ENCODE measurements around the gene ADPRHL1.
A peak's percentile ranks its signal among the peaks of the same experiment; 100 is the strongest.

The ADPRHL1 gene

GRCh38 chr13:113460599-113460998 is 7.3 kb upstream of the ADPRHL1 start:
- H4K20me1 ChIP-seq (ENCODE audit: insufficient read depth, low read length), result no peaks in the 10 kb centered on the region
- H3K4me2 ChIP-seq (ENCODE audit: low read length), result no peak overlapping the region
- H3K4me3 ChIP-seq (ENCODE audit: low read length), result no peak overlapping the region
- H3K4me1 ChIP-seq (ENCODE audit: low read length), result no peaks in the 10 kb centered on the region
- H3K27ac ChIP-seq (ENCODE audit: low read length), result no peak overlapping the region
- H3K9me3 ChIP-seq (ENCODE audit: insufficient read depth, low read length), result no peaks in the 10 kb centered on the region
- no peaks in the 10 kb centered on the region for H3K79me2 ChIP-seq (ENCODE audit: low read length)
- H3K36me3 ChIP-seq (replicated peaks; ENCODE audit: low read depth, low read length), result peaks cover 47% of the 10 kb centered on the region
- TF ChIP-seq EZH2phosphoT487 (IDR thresholded peaks at IDR 0.05; ENCODE audit: low read depth), result no peak
- no peak overlapping the region for H3K9ac ChIP-seq (ENCODE audit: low read length)
- H3K27me3 ChIP-seq (ENCODE audit: low read depth, low read length), result no peaks in the 10 kb centered on the region
- no peak overlapping the region for H2AFZ ChIP-seq (ENCODE audit: low read depth, low read length)

- no peak for TF ChIP-seq EZH2phosphoT487 (IDR thresholded peaks at IDR 0.05; ENCODE audit: low read depth)
- TF ChIP-seq CTCF (IDR thresholded peaks at IDR 0.05; ENCODE audit: low read depth, low read length), result no peak
- Histone ChIP-seq H3K79me2 (ENCODE audit: low read length) (no peaks in the 10 kb centered on the region), H3K27ac (ENCODE audit: low read length) (no peak overlapping the region), H4K20me1 (ENCODE audit: insufficient read depth, low read length) (no peaks in the 10 kb centered on the region), H3K4me2 (ENCODE audit: low read length) (no peak overlapping the region), H3K36me3 (replicated peaks; ENCODE audit: low read depth, low read length) (peaks cover 50% of the 10 kb centered on the region), H3K4me1 (ENCODE audit: low read length) (no peaks in the 10 kb centered on the region), H3K9ac (ENCODE audit: low read length) (no peak overlapping the region), H3K4me3 (ENCODE audit: low read length) (no peak overlapping the region), H2AFZ (ENCODE audit: low read depth, low read length) (no peak overlapping the region), H3K27me3 (ENCODE audit: low read depth, low read length) (no peaks in the 10 kb centered on the region), H3K9me3 (ENCODE audit: insufficient read depth, low read length) (no peaks in the 10 kb centered on the region)
Measured at GRCh38 chr13:113460064-113460555, 6.8 kb upstream of the ADPRHL1 start.

GRCh38 chr13:113458253-113459065 is 5.2 kb upstream of the ADPRHL1 start:
- Histone ChIP-seq H3K4me1 (ENCODE audit: low read length) (no peaks in the 10 kb centered on the region), H3K4me3 (ENCODE audit: low read length) (no peak overlapping the region), H3K9me3 (ENCODE audit: insufficient read depth, low read length) (no peaks in the 10 kb centered on the region), H3K9ac (ENCODE audit: low read length) (no peak overlapping the region), H2AFZ (ENCODE audit: low read depth, low read length) (no peak overlapping the region), H3K36me3 (replicated peaks; ENCODE audit: low read depth, low read length) (peaks cover 59% of the 10 kb centered on the region), H3K4me2 (ENCODE audit: low read length) (no peak overlapping the region), H3K27ac (ENCODE audit: low read length) (no peak overlapping the region), H4K20me1 (ENCODE audit: insufficient read depth, low read length) (no peaks in the 10 kb centered on the region), H3K27me3 (ENCODE audit: low read depth, low read length) (no peaks in the 10 kb centered on the region), H3K79me2 (ENCODE audit: low read length) (no peaks in the 10 kb centered on the region)
- TF ChIP-seq CTCF (IDR thresholded peaks at IDR 0.05; ENCODE audit: low read depth, low read length) (peak; percentile 45), EZH2phosphoT487 (IDR thresholded peaks at IDR 0.05; ENCODE audit: low read depth) (no peak)

- Histone ChIP-seq H3K9ac (ENCODE audit: low read length) (no peak overlapping the region), H3K36me3 (replicated peaks; ENCODE audit: low read depth, low read length) (peaks cover 59% of the 10 kb centered on the region), H3K27me3 (ENCODE audit: low read depth, low read length) (no peaks in the 10 kb centered on the region), H3K4me1 (ENCODE audit: low read length) (no peaks in the 10 kb centered on the region), H3K27ac (ENCODE audit: low read length) (no peak overlapping the region), H2AFZ (ENCODE audit: low read depth, low read length) (no peak overlapping the region), H4K20me1 (ENCODE audit: insufficient read depth, low read length) (no peaks in the 10 kb centered on the region), H3K9me3 (ENCODE audit: insufficient read depth, low read length) (no peaks in the 10 kb centered on the region), H3K4me3 (ENCODE audit: low read length) (no peak overlapping the region), H3K79me2 (ENCODE audit: low read length) (no peaks in the 10 kb centered on the region), H3K4me2 (ENCODE audit: low read length) (no peak overlapping the region)
- TF ChIP-seq CTCF (IDR thresholded peaks at IDR 0.05; ENCODE audit: low read depth, low read length) (no peak), EZH2phosphoT487 (IDR thresholded peaks at IDR 0.05; ENCODE audit: low read depth) (no peak)
Measured at GRCh38 chr13:113457510-113457909, 4.2 kb upstream of the ADPRHL1 start.
